ENCODE data around the gene LITAF.
"Not testable (repeated sequence)": the region's sequence is repeated elsewhere in the genome, so short reads cannot be mapped to it uniquely, and the experiment has no call there.

The LITAF gene

DNA sequence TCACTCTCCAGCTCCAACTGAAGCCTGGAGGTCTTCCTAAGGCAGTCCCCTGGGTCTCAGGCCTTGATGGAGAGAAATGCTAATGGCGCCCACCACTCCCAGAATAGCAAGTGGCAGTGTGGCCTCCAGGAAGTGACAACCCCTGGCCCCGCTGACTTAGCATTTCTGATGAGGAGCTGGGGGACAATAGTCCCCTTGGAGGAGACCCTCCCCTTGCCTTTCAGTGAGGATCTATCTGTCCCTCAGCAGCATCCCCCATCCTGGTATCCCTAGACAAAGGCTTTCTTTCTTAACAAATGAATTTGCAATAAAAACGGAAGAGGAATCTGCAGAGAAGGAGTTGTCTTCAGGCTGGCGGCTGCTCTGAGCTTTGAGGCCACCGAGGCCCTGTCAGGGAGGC lies 68.8 kb downstream of the LITAF start:
- TF ChIP-seq, protein P1, sequence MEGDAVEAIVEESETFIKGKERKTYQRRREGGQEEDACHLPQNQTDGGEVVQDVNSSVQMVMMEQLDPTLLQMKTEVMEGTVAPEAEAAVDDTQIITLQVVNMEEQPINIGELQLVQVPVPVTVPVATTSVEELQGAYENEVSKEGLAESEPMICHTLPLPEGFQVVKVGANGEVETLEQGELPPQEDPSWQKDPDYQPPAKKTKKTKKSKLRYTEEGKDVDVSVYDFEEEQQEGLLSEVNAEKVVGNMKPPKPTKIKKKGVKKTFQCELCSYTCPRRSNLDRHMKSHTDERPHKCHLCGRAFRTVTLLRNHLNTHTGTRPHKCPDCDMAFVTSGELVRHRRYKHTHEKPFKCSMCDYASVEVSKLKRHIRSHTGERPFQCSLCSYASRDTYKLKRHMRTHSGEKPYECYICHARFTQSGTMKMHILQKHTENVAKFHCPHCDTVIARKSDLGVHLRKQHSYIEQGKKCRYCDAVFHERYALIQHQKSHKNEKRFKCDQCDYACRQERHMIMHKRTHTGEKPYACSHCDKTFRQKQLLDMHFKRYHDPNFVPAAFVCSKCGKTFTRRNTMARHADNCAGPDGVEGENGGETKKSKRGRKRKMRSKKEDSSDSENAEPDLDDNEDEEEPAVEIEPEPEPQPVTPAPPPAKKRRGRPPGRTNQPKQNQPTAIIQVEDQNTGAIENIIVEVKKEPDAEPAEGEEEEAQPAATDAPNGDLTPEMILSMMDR (IDR thresholded peaks at IDR 0.05; ENCODE audit: low read depth, low read length): no peak
- no peak overlapping the region for H3K4me3 ChIP-seq (ENCODE audit: low read depth, low read length)
- no peaks in the 10 kb centered on the region for H3K36me3 ChIP-seq
- no peaks in the 10 kb centered on the region for H3K27me3 ChIP-seq
- H3K9me3 ChIP-seq: no peaks in the 10 kb centered on the region
- no peaks in the 10 kb centered on the region for H3K4me1 ChIP-seq
- DNase-seq: no peak

DNA sequence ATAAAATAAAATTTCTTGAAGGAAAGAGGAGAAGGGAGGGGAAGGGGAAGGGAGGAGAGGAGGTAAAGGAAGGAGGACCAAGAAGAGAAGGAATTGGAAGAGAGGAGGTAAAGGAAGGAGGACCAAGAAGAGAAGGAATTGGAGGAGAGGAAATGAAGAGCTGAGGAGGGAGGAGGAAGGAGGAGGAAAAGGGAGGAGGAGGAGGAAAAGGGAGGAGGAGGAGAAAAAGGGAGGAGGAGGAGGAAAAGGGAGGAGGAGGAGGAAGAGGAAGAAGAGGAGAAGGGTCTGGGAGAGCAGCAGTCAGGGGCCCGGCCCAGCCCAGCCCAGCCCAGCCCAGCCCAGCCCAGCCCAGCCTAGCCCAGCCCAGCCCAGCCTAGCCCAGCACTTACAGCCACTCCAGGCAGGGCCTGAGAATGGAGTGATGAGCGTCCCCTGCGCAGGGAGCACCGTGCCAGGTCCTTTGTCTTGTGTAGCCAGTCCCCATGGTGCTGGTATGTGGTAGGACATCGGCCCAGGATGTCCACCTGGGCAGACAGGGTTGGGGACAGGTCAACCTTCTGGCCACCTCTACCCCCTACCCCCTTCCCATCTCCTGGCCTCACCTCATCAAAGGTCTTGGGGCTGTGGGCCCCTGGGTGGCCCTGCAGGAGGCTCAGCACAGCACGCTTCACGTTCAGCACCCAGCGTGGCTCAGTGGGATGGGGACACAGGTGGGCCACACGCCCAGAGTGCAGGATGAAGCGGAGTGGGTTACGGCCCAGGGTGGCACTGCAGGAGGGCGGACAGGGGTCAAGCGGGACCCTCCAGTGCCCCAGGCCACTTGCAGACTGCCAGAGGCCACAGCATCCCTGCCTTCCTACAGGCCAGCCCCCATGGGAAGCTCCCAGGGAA lies 70.9 kb downstream of the LITAF start:
- no peaks in the 10 kb centered on the region for H3K4me1 ChIP-seq
- no peak for DNase-seq
- H3K36me3 ChIP-seq: no peaks in the 10 kb centered on the region
- H3K9me3 ChIP-seq: no peaks in the 10 kb centered on the region
- no peak overlapping the region for H3K4me3 ChIP-seq (ENCODE audit: low read depth, low read length)
- H3K27me3 ChIP-seq: no peaks in the 10 kb centered on the region
- TF ChIP-seq, protein P1 (IDR thresholded peaks at IDR 0.05; ENCODE audit: low read depth, low read length): no peak

DNA sequence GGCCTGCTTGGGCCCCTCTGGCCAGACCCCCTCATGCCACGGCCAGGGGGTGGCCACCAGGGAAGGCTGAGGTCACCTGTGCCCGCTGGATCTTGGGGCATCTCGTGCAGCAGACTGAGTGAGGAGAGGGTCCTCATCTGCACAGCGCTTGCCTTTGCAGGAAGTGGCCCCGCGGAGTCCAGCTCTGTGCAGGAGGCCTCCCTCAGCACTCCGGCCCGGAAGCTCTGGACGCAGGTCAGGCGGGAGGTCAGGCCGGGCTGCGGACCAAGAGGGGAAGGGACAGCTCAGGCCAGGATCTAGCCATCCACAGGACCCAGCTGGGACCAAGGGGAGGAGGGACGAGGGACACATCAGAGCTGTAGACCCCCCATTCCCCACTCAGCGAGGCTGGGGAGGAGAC lies 72.4 kb downstream of the LITAF start:
- H3K9me3 ChIP-seq: no peaks in the 10 kb centered on the region
- no peak overlapping the region for H3K4me3 ChIP-seq (ENCODE audit: low read depth, low read length)
- H3K27me3 ChIP-seq: no peaks in the 10 kb centered on the region
- H3K4me1 ChIP-seq: no peaks in the 10 kb centered on the region
- no peak for DNase-seq
- no peaks in the 10 kb centered on the region for H3K36me3 ChIP-seq
- TF ChIP-seq, protein P1 (IDR thresholded peaks at IDR 0.05; ENCODE audit: low read depth, low read length): no peak

DNA sequence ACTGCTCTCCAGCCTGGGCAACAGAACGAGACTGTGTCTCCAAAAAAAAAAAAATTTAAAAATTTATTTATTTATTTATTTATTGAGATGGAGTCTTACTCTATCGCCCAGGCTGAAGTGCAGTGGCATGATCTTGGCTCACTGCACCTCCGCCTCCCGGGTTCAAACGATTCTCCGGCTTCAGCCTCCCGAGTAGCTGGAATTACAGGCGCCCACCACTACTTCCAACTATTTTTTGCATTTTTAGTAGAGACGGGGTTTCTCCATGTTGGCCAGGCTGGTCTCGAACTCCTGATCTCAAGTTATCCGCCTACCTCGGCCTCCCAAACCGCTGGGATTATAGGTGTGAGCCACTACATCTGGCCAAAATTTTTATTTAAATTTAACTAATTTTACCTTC lies 73.4 kb downstream of the LITAF start:
- H3K36me3 ChIP-seq; DNase-seq; H3K9me3 ChIP-seq; H3K4me1 ChIP-seq; H3K27me3 ChIP-seq; H3K4me3 ChIP-seq (ENCODE audit: low read depth, low read length): not testable (repeated sequence)

DNA sequence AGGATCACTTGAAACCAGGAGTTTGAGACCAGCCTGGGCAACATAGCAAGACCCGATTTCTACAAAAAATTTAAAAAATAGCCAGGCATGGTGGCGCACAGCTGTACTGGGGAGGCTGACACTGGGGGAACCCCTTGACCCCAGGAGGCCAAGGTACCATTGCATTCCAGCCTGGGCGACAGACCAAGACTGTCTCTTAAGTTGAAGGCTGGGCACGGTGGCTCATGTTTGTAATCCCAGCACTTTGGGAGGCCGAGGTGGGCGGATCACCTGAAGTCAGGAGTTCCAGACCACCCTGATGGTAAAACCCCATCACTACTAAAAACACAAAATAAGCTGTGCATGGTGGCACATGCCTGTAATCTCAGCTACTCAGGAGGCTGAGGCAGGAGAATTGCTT lies 74.9 kb downstream of the LITAF start:
- H3K4me3 ChIP-seq (ENCODE audit: low read depth, low read length): no peak overlapping the region
- no peak for DNase-seq
- H3K4me1 ChIP-seq: no peaks in the 10 kb centered on the region
- H3K27me3 ChIP-seq: no peaks in the 10 kb centered on the region
- TF ChIP-seq, protein P1 (IDR thresholded peaks at IDR 0.05; ENCODE audit: low read depth, low read length): no peak
- no peaks in the 10 kb centered on the region for H3K36me3 ChIP-seq
- H3K9me3 ChIP-seq: no peaks in the 10 kb centered on the region

DNA sequence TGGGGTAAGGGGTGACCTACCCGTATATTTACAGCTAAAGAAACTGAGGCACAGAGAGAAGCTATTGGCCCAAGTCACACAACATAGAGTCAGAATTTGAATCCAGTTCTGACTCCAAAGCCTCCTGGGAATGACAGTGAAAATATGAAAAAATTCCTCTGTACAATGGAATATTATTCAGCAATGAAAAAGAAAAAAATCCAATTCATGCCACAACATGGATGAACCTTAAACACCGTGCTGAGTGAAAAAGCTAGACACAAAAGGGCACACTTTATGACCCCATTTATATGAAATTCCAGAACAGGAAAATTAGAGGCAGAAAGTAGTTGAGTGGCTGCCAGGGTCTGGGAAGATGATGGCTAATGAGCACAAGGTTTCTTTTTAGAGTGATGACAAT lies 75.4 kb downstream of the LITAF start:
- H3K4me1 ChIP-seq: no peaks in the 10 kb centered on the region
- no peak overlapping the region for H3K4me3 ChIP-seq (ENCODE audit: low read depth, low read length)
- TF ChIP-seq, protein P1 (IDR thresholded peaks at IDR 0.05; ENCODE audit: low read depth, low read length): no peak
- H3K36me3 ChIP-seq: no peaks in the 10 kb centered on the region
- no peak for DNase-seq
- H3K27me3 ChIP-seq: no peaks in the 10 kb centered on the region
- H3K9me3 ChIP-seq: no peaks in the 10 kb centered on the region

All from BE2C (cell line).